ENCODE measurements around the gene ICE2.

- TF ChIP-seq CTCF (IDR thresholded peaks at IDR 0.05; ENCODE audit: insufficient read depth, low read depth, low read length): no peak
- TF ChIP-seq EZH2 (IDR thresholded peaks at IDR 0.05; ENCODE audit: insufficient read depth, low read length): no peak
Measured at GRCh38 chr15:60423537-60423936, 55.4 kb downstream of the ICE2 start.

Data from astrocyte (in vitro differentiated cells and primary cell).